OCI-LY1 (cell line): Measurements from ENCODE around the gene KCNMA1.

Experiments used
- CTCF ChIP-seq: fragments of 200-600 bp; sonication (generic), shearing (Covaris generic); IDR thresholded peaks from 2 replicates; pipeline ENCODE4 v1.5.1; 2017; ENCODE audit warnings: mild to moderate bottlenecking, antibody characterized with exemption, low read length, moderate library complexity, mixed read lengths
- EZH2 ChIP-seq: fragments of 200-600 bp; sonication (generic), shearing (Covaris generic); IDR thresholded peaks from 2 replicates; pipeline ENCODE4 v1.8.0; 2017; ENCODE audit warnings: borderline replicate concordance, mixed run types, mild to moderate bottlenecking, antibody characterized with exemption, low read length, moderate library complexity, mixed read lengths

- TF ChIP-seq EZH2 (no peak), CTCF (no peak)
Observed at GRCh38 chr10:77070346-77070745, 567.3 kb downstream of the KCNMA1 start.
